ENCODE results near the gene PITPNC1.

Gene PITPNC1

DNA sequence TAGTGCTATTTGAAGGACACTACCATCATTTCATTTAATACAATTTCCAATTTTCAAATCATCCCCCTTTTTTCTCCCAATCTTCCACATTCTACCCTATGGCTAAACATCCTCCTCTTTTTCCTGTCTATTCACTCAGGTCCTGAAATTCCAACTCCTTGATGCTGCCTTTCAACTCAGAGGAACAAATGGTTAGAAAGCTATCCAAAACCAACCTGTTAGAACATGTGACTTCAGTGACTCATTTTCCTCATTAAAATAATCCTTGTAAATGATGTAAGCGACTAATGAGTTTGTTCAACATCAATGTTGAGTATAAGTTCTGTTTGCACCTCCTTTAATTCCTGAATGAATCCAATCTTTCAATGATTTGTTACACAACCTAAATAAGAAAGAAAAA, 16.2 kb upstream of the PITPNC1 start:
- no peak for DNase-seq (ENCODE audit: low read depth, low spot score)
- H3K9ac ChIP-seq (ENCODE audit: insufficient read length, low read depth): no peak overlapping the region
- no peaks in the 10 kb centered on the region for H3K4me1 ChIP-seq (ENCODE audit: insufficient read depth, insufficient read length)
- no peak overlapping the region for H3K4me3 ChIP-seq (ENCODE audit: insufficient read length, low read depth)
- H3K27me3 ChIP-seq (ENCODE audit: insufficient read depth, insufficient read length): no peaks in the 10 kb centered on the region
- TF ChIP-seq YY1 (IDR thresholded peaks at IDR 0.05; ENCODE audit: insufficient read depth, insufficient read length) (no peak), ZNF274 (IDR thresholded peaks at IDR 0.05; ENCODE audit: low read depth, low read length) (no peak), SUZ12 (IDR thresholded peaks at IDR 0.05; ENCODE audit: extremely low read depth, insufficient read depth, insufficient read length) (no peak)
- H3K36me3 ChIP-seq (ENCODE audit: insufficient read depth, insufficient read length, low read length): peaks cover 82% of the 10 kb centered on the region
- H3K9me3 ChIP-seq (ENCODE audit: insufficient read depth, low read length): no peaks in the 10 kb centered on the region

DNA sequence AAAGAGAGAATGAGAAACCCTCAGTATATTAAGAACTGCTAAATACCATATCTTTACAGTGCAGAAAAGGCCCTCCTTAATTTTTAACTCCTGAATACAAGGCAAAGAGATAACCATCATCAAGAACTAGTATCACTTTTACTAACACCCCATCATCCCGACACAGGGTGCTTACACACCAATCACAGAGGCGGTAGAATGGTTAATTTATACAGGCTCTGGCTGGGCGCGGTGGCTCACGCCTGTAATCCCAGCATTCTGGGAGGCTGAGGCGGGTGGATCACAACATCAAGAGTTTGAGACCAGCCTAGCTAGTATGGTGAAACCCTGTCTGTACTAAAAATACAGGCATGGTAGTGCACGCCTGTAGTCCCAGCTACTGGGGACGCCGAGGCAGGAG, 14.9 kb upstream of the PITPNC1 start:
- H3K4me3 ChIP-seq (ENCODE audit: insufficient read length, low read depth): no peak overlapping the region
- no peak overlapping the region for H3K9ac ChIP-seq (ENCODE audit: insufficient read length, low read depth)
- no peaks in the 10 kb centered on the region for H3K27me3 ChIP-seq (ENCODE audit: insufficient read depth, insufficient read length)
- H3K4me1 ChIP-seq (ENCODE audit: insufficient read depth, insufficient read length): no peaks in the 10 kb centered on the region
- no peak for TF ChIP-seq ZNF274 (IDR thresholded peaks at IDR 0.05; ENCODE audit: low read depth, low read length)
- no peak for TF ChIP-seq YY1 (IDR thresholded peaks at IDR 0.05; ENCODE audit: insufficient read depth, insufficient read length)
- TF ChIP-seq SUZ12 (IDR thresholded peaks at IDR 0.05; ENCODE audit: extremely low read depth, insufficient read depth, insufficient read length): no peak
- no peaks in the 10 kb centered on the region for H3K9me3 ChIP-seq (ENCODE audit: insufficient read depth, low read length)
- H3K36me3 ChIP-seq (ENCODE audit: insufficient read depth, insufficient read length, low read length): peaks cover 73% of the 10 kb centered on the region
- DNase-seq (ENCODE audit: low read depth, low spot score): no peak

DNA sequence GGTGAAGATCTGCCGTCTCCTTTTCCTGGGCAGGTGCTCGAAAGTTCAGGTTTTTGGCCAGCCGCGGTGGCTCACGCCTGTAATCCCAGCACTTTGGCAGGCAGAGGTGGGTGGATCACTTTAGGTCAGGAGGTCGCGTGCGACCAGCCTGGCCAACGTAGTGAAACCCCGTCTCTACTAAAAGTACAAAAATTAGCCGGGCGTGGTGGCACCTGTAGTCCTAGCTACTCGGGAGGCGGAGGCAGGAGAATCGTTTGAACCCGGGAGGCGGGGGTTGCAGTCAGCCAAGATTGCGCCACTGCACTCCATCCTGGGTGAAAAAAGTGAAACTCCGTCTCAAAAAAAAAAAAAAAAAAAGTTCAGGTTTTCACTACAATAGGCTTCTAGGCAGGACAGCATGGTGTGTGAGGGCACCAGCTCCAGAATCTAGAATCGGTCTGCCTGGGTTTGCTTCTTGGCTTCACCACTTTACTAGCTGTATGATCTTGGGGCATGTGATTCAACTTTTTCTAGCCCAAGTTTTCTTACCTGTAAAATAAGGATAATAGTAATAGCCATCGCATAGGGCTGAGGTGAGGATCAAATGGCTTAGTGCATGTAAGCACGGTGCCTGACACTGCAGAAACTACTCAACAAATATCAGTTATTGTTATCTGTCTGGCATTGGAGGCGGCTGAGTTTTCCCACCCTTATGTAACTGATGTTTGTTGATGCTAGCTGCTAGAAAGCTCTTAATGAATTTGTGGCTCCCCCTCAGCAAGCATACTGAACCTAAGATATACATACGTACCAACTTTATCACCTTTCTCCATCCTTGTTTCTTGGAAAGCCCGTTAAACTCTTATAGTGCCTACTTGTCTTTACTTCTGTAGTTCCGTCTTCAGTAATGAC, 12.0 kb upstream of the PITPNC1 start:
- TF ChIP-seq ZNF274 (IDR thresholded peaks at IDR 0.05; ENCODE audit: low read depth, low read length): no peak
- no peak for TF ChIP-seq SUZ12 (IDR thresholded peaks at IDR 0.05; ENCODE audit: extremely low read depth, insufficient read depth, insufficient read length)
- TF ChIP-seq YY1 (IDR thresholded peaks at IDR 0.05; ENCODE audit: insufficient read depth, insufficient read length): no peak
- Histone ChIP-seq H3K36me3 (ENCODE audit: insufficient read depth, insufficient read length, low read length) (peaks cover 45% of the 10 kb centered on the region), H3K4me1 (ENCODE audit: insufficient read depth, insufficient read length) (no peaks in the 10 kb centered on the region), H3K4me3 (ENCODE audit: insufficient read length, low read depth) (peak overlapping the region; percentile 98), H3K9me3 (ENCODE audit: insufficient read depth, low read length) (no peaks in the 10 kb centered on the region), H3K9ac (ENCODE audit: insufficient read length, low read depth) (peak overlapping the region; percentile 99), H3K27me3 (ENCODE audit: insufficient read depth, insufficient read length) (no peaks in the 10 kb centered on the region)
- no peak for DNase-seq (ENCODE audit: low read depth, low spot score)

DNA sequence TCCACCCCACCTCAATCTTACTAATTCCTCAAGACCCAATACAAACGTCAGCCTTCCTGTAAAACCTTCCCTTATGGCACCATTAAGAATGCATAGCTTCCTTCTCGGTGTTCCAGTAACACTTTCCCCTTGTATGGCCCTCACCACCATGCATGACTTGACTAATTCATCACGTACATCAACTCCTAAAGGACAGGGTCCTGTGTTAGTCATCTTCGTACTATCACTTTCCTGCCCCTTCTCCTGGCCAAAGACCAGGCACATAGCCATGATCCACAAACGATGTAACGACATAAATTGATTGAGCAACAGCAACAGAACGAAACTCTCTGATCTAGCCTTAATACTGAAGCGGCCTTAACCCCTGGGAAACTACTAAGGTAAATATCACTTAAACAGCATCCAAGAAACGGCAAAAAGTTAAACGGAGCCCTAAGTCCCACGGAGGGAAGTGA, 11.3 kb upstream of the PITPNC1 start:
- peak overlapping the region; percentile 98 for H3K4me3 ChIP-seq (ENCODE audit: insufficient read length, low read depth)
- H3K9me3 ChIP-seq (ENCODE audit: insufficient read depth, low read length): no peaks in the 10 kb centered on the region
- H3K27me3 ChIP-seq (ENCODE audit: insufficient read depth, insufficient read length): no peaks in the 10 kb centered on the region
- H3K36me3 ChIP-seq (ENCODE audit: insufficient read depth, insufficient read length, low read length): peaks cover 38% of the 10 kb centered on the region
- no peaks in the 10 kb centered on the region for H3K4me1 ChIP-seq (ENCODE audit: insufficient read depth, insufficient read length)
- DNase-seq (ENCODE audit: low read depth, low spot score): no peak
- H3K9ac ChIP-seq (ENCODE audit: insufficient read length, low read depth): peak overlapping the region; percentile 99
- TF ChIP-seq ZNF274 (IDR thresholded peaks at IDR 0.05; ENCODE audit: low read depth, low read length): no peak
- no peak for TF ChIP-seq SUZ12 (IDR thresholded peaks at IDR 0.05; ENCODE audit: extremely low read depth, insufficient read depth, insufficient read length)
- TF ChIP-seq YY1 (IDR thresholded peaks at IDR 0.05; ENCODE audit: insufficient read depth, insufficient read length): no peak

DNA sequence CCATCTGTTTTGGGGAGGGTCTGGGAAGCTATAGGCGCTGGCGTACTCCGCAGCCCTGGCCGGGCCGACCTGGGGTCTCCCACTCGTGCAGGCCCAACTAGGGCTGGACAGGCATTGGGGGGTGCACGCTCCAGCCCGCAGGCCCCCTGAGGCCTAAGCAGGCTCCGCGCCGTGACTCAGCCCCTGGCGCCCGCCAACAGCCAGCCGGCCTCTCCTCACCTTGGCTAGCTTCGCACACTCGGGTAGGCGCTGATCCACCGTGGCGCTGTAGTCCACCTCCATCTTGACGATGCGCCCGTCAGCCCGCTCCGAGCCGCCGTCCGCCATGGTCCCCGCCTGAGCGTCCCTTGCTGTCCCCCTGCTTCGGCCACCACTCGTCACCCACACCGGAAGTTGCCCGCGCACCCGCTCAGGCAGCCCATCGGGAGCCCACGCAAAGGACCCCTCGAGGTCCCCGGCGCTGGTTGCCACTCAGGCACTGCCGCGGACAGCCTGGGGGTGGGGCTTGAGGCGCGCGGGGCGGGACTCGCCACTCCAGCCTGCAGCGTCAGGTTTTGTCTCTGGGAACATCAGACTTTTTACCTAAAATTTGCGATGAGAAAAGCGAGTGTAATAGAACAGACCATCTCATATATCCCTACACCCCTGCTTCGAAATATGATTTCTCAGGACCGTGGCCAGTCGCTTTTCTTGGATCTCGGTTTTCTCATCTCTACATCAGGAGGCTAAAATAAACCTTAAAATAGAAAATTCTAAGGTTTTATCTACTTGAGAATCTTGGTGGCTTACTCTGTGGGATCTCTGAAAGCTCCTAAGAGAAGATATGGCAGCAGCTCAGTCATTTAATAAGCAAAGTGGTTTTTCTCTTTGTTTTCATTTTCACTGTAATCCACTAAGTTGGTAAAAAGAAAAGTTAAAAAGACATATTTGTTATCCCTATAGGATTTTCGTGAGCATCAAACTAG, 10.6 kb upstream of the PITPNC1 start, which contains the start of gene PSMD12:
TSS of gene PSMD12 (minus strand) at position 385 of the 965 bp plus-strand sequence. CDS start at position 327, 58 bp downstream.
- H3K9me3 ChIP-seq (ENCODE audit: insufficient read depth, low read length): no peaks in the 10 kb centered on the region
- DNase-seq (ENCODE audit: low read depth, low spot score): peak; percentile 72
- TF ChIP-seq SUZ12 (IDR thresholded peaks at IDR 0.05; ENCODE audit: extremely low read depth, insufficient read depth, insufficient read length) (no peak), YY1 (IDR thresholded peaks at IDR 0.05; ENCODE audit: insufficient read depth, insufficient read length) (no peak), ZNF274 (IDR thresholded peaks at IDR 0.05; ENCODE audit: low read depth, low read length) (no peak)
- peak within 1 kb of the TSS; percentile 99 for H3K9ac ChIP-seq (ENCODE audit: insufficient read length, low read depth)
- H3K27me3 ChIP-seq (ENCODE audit: insufficient read depth, insufficient read length): no peaks in the 10 kb centered on the region
- H3K4me1 ChIP-seq (ENCODE audit: insufficient read depth, insufficient read length): no peaks in the 10 kb centered on the region
- peaks cover 33% of the 10 kb centered on the region for H3K36me3 ChIP-seq (ENCODE audit: insufficient read depth, insufficient read length, low read length)
- peak within 1 kb of the TSS; percentile 98 for H3K4me3 ChIP-seq (ENCODE audit: insufficient read length, low read depth)

DNA sequence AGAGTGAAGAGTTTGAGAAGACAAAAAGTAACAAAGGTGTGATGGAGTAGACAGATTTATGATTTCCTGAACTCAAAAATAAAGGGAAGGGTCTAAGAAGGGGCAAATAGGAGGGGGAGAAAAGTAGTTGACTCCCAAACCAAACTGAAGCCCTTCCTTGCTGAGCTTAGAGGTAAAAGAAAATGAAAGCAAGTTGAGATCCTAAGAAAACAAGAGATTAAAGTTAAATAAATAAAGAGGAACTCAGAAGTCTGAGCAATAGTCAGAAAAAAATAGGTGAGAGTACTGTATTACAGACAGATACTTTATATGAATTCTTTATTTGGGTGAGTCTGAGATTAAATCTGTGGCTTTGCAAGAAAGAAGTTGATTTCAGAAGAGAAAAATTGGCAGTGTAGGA, 7.4 kb upstream of the PITPNC1 start:
- Histone ChIP-seq H3K36me3 (ENCODE audit: insufficient read depth, insufficient read length, low read length) (peaks cover 8% of the 10 kb centered on the region), H3K27me3 (ENCODE audit: insufficient read depth, insufficient read length) (no peaks in the 10 kb centered on the region), H3K4me1 (ENCODE audit: insufficient read depth, insufficient read length) (no peaks in the 10 kb centered on the region), H3K9ac (ENCODE audit: insufficient read length, low read depth) (no peak overlapping the region), H3K4me3 (ENCODE audit: insufficient read length, low read depth) (no peak overlapping the region), H3K9me3 (ENCODE audit: insufficient read depth, low read length) (no peaks in the 10 kb centered on the region)
- DNase-seq (ENCODE audit: low read depth, low spot score): no peak
- TF ChIP-seq ZNF274 (IDR thresholded peaks at IDR 0.05; ENCODE audit: low read depth, low read length): no peak
- TF ChIP-seq YY1 (IDR thresholded peaks at IDR 0.05; ENCODE audit: insufficient read depth, insufficient read length): no peak
- TF ChIP-seq SUZ12 (IDR thresholded peaks at IDR 0.05; ENCODE audit: extremely low read depth, insufficient read depth, insufficient read length): no peak
